DND-41 (cell line): ENCODE results near the gene CNTFR.

Experiments
- CTCF ChIP-seq: IDR thresholded peaks from 2 replicates; pipeline ENCODE4 v1.5.1; 2012; ENCODE audit warnings: borderline replicate concordance, low read length, moderate library complexity, mild to moderate bottlenecking; ENCODE audit not compliant: poor library complexity, severe bottlenecking; ENCODE audit errors: extremely low read depth
- EZH2 ChIP-seq: IDR thresholded peaks from 3 replicates; pipeline ENCODE4 v1.6.1; 2012; ENCODE audit warnings: borderline replicate concordance, low read depth, mild to moderate bottlenecking, moderate library complexity, low read length, inconsistent platforms; ENCODE audit not compliant: severe bottlenecking

- TF ChIP-seq CTCF (no peak), EZH2 (no peak)
These were observed 68.0 kb downstream of the CNTFR start for GRCh38 chr9:34521406-34522045.
